GM12878 (cell line): ENCODE data around the gene METTL8. TPM values are rescaled to one million over a fixed set of nuclear protein-coding genes. Genes with fewer than 3 reads are reported as not detected.

ENCODE experiments used
- ATAC-seq: fragments of 200-7000 bp; cut with Tn5 transposase; 3 replicates; pipeline ENCODE4 v1.9.1; 2020; ENCODE audit warnings: mild to moderate bottlenecking, moderate library complexity
- BruUV-seq: library from RNA; stranded (reverse); fragments of 400-500 nt; replicated peaks from 2 replicates; lab custom pipeline; 2021; lab: Mats Ljungman, UMichigan
- CTCF ChIA-PET: fragments of 300-600 bp; sonication (Branson Sonifier 250); formaldehyde crosslinking; extraction: SDS; loops from one replicate; lab custom pipeline; 2021; ENCODE audit warnings: inconsistent platforms; lab: Yijun Ruan, JAX
- POLR2A ChIA-PET: fragments of 350-600 bp; formaldehyde crosslinking; extraction: SDS; loops from one replicate; lab custom pipeline; 2021; ENCODE audit warnings: inconsistent platforms; lab: Charles Lee
- RAD21 ChIA-PET: fragments of 300-600 bp; sonication (Branson Sonifier 250); formaldehyde crosslinking; loops from one replicate; lab custom pipeline; 2023; ENCODE audit warnings: antibody characterized with exemption; ENCODE audit not compliant: unreplicated experiment; lab: Charles Lee
- SMC1A ChIA-PET: fragments of 300-600 bp; sonication (Branson Sonifier 250); formaldehyde crosslinking; loops from one replicate; lab custom pipeline; 2023; ENCODE audit not compliant: unreplicated experiment, uncharacterized antibody; lab: Charles Lee
- DNase-seq: peaks from one replicate; pipeline ENCODE4 v3.0.0-alpha.2; 2011; ENCODE audit warnings: low read depth, low spot score
- FAIRE-seq: peaks from 3 replicates; lab custom pipeline; 2011; peaks lifted over from hg19 to GRCh38; lab: Jason Lieb, UNC
- H2AFZ ChIP-seq: 2 replicates; pipeline ENCODE4 v1.6.0; 2011; ENCODE audit warnings: low read depth, low read length, control low read depth; ENCODE audit not compliant: control insufficient read depth
- H3K27ac ChIP-seq: 2 replicates; pipeline ENCODE4 v1.5.1; 2011; ENCODE audit warnings: control low read depth; ENCODE audit not compliant: control insufficient read depth, insufficient read depth
- H3K27me3 ChIP-seq, 2 experiments: replicated peaks in 1 of 2; 2 replicates each; pipeline versions ENCODE4 v1.6.0 to v1.6.1; 2011; ENCODE audit warnings: low read length in 1 of 2; ENCODE audit not compliant: control insufficient read depth in 2 of 2, insufficient read depth in 2 of 2
- H3K36me3 ChIP-seq, 2 experiments: 2 replicates each; pipeline ENCODE4 v1.5.1; 2011; ENCODE audit warnings: low read length in 1 of 2; ENCODE audit not compliant: control insufficient read depth in 2 of 2, insufficient read depth in 2 of 2
- H3K4me1 ChIP-seq: 2 replicates; pipeline ENCODE4 v1.6.1; 2011; ENCODE audit warnings: mild to moderate bottlenecking, low read length, moderate library complexity, mixed read lengths; ENCODE audit not compliant: control insufficient read depth, insufficient read depth
- H3K4me2 ChIP-seq: 2 replicates; pipeline ENCODE4 v1.6.0; 2011; ENCODE audit warnings: control low read depth; ENCODE audit not compliant: control insufficient read depth, insufficient read depth
- H3K4me3 ChIP-seq: fragments of 200-600 bp; sonication (generic); 2 replicates; pipeline ENCODE4 v1.5.1; 2016
- H3K79me2 ChIP-seq: 2 replicates; pipeline ENCODE4 v1.6.0; 2011; ENCODE audit warnings: low read length; ENCODE audit not compliant: control insufficient read depth, insufficient read depth
- H3K9ac ChIP-seq: 2 replicates; pipeline ENCODE4 v1.8.0; 2011; ENCODE audit warnings: low read length, control low read depth, mixed read lengths; ENCODE audit not compliant: control insufficient read depth, insufficient read depth
- H3K9me3 ChIP-seq: replicated peaks from 3 replicates; pipeline ENCODE4 v1.5.1; 2011; ENCODE audit warnings: mild to moderate bottlenecking, low read length; ENCODE audit not compliant: control insufficient read depth, insufficient read depth
- H4K20me1 ChIP-seq: 2 replicates; pipeline ENCODE4 v1.6.0; 2011; ENCODE audit not compliant: control insufficient read depth, insufficient read depth
- BCL11A ChIP-seq: IDR thresholded peaks from 2 replicates; pipeline ENCODE4 v1.6.1; 2011; ENCODE audit warnings: low read depth, low read length
- BMI1 ChIP-seq: fragments of 450-650 bp; IDR thresholded peaks from 2 replicates; pipeline ENCODE4 v1.6.1; 2016; ENCODE audit warnings: mild to moderate bottlenecking, moderate library complexity, borderline replicate concordance
- CHD2 ChIP-seq: IDR thresholded peaks from 2 replicates; pipeline ENCODE4 v1.6.1; 2011; ENCODE audit warnings: low read depth, low read length, improper control_type of control experiment, borderline replicate concordance
- CHD4 ChIP-seq: fragments of 200-600 bp; sonication (generic); IDR thresholded peaks from 2 replicates; pipeline ENCODE4 v1.6.1; 2016; ENCODE audit warnings: mild to moderate bottlenecking
- CREM ChIP-seq: IDR thresholded peaks from 2 replicates; pipeline ENCODE4 v1.6.1; 2014; ENCODE audit warnings: antibody characterized with exemption, low read depth
- HCFC1 ChIP-seq: fragments of 150-350 bp; IDR thresholded peaks from 2 replicates; pipeline ENCODE4 v1.6.1; 2014; ENCODE audit warnings: low read length
- JUNB ChIP-seq: IDR thresholded peaks from 2 replicates; pipeline ENCODE4 v1.6.1; 2016; ENCODE audit warnings: antibody characterized with exemption, mild to moderate bottlenecking
- KAT2A ChIP-seq: conservative IDR thresholded peaks from 2 replicates; pipeline ENCODE4 v1.6.1; 2011; ENCODE audit warnings: low read depth, low read length; ENCODE audit not compliant: control insufficient read depth
- PAX5 ChIP-seq: IDR thresholded peaks from 2 replicates; pipeline ENCODE4 v1.6.1; 2011; ENCODE audit warnings: low read depth, low read length, borderline replicate concordance
- RELA ChIP-seq: fragments of 450-650 bp; IDR thresholded peaks from 2 replicates; pipeline ENCODE4 v1.8.0; 2014; ENCODE audit warnings: borderline replicate concordance; ENCODE audit not compliant: partially characterized antibody
- SP1 ChIP-seq: IDR thresholded peaks from one replicate; pipeline ENCODE4 v1.6.1; 2011; ENCODE audit warnings: low read depth, low read length
- SPI1 ChIP-seq: IDR thresholded peaks from 2 replicates; pipeline ENCODE4 v1.6.1; 2011; ENCODE audit warnings: low read depth, mild to moderate bottlenecking, low read length, moderate library complexity, borderline replicate concordance; ENCODE audit not compliant: insufficient read depth
- SREBF2 ChIP-seq: IDR thresholded peaks from 2 replicates; pipeline ENCODE4 v1.6.1; 2012; ENCODE audit warnings: mild to moderate bottlenecking, low read length
- SRF ChIP-seq, 2 experiments: IDR thresholded peaks; 2 replicates each; pipeline ENCODE4 v1.6.1; 2011; ENCODE audit warnings: low read depth in 2 of 2, low read length in 2 of 2, mild to moderate bottlenecking in 1 of 2, moderate library complexity in 1 of 2
- STAT3 ChIP-seq: IDR thresholded peaks from 2 replicates; pipeline ENCODE4 v1.6.1; 2011; ENCODE audit warnings: low read depth, low read length, improper control_type of control experiment
- TAF1 ChIP-seq: IDR thresholded peaks from 2 replicates; pipeline ENCODE4 v1.6.1; 2011; ENCODE audit warnings: mild to moderate bottlenecking, low read depth, low read length, borderline replicate concordance
- YBX1 ChIP-seq: fragments of 450-650 bp; IDR thresholded peaks from 2 replicates; pipeline ENCODE4 v1.6.1; 2016; ENCODE audit warnings: antibody characterized with exemption
- ZNF274 ChIP-seq: IDR thresholded peaks from one replicate; pipeline ENCODE4 v1.8.0; 2011; ENCODE audit not compliant: insufficient read length, insufficient read depth
- WGBS: methylation state at CpG from one replicate; pipeline ENCODE4 v1.1.6; 2016; ENCODE audit warnings: low lambda C conversion rate; ENCODE audit not compliant: insufficient replicate concordance, insufficient coverage; ENCODE audit errors: missing lambda C conversion rate; 5-methylcytosine and 5-hydroxymethylcytosine counted together
- in situ Hi-C: fragments of 300-500 bp; cut with MboI; formaldehyde crosslinking; loops from 9 replicates; pipeline ENCODE4 v1.14.3; 2018; ENCODE audit warnings: mixed read lengths
- intact Hi-C: fragments of 100-400 bp; cut with micrococcal nuclease; formaldehyde crosslinking; loops from one replicate; pipeline ENCODE4 v1.14.2; 2022; ENCODE audit not compliant: unreplicated experiment
- polyA plus RNA-seq, 11 experiments: library from polyadenylated mRNA; depleted of rRNA in 4 of 11; unstranded in 6 of 11; stranded (reverse) in 5 of 11; fragments of >200 nt; fragmentation: Nextera tagmentation in 4 of 11; fragmentation: Illumina TruSeq in 1 of 11; extraction: Ambion mirVana in 4 of 11; extraction: Trizol in 1 of 11; gene quantifications; 1 replicate in 1 of 11; 2 replicates in 10 of 11; pipeline versions ENCODE4 v1.2.1 to v1.2.3, GENCODE V29; 2011 to 2016; ENCODE audit warnings: inconsistent platforms in 2 of 11, missing spikeins in 2 of 11, low read depth in 1 of 11
- total RNA-seq, 4 experiments: library from RNA; depleted of rRNA in 3 of 4; stranded (reverse); fragments of >200 nt in 3 of 4; fragmentation: Illumina TruSeq in 1 of 4; extraction: Trizol in 1 of 4; gene quantifications; 2 replicates each; pipeline versions ENCODE4 v1.2.1 to v1.2.3, GENCODE V29; 2013 to 2021
- TF ChIP-seq, protein P1 (sequence below), 3 experiments: IDR thresholded peaks in 2 of 3; conservative IDR thresholded peaks in 1 of 3; 2 replicates each; pipeline ENCODE4 v1.5.1; 2011; ENCODE audit warnings: low read depth in 3 of 3, low read length in 3 of 3, mild to moderate bottlenecking in 3 of 3, control low read depth in 2 of 3, moderate library complexity in 2 of 3, inconsistent platforms in 1 of 3, mixed read lengths in 1 of 3; ENCODE audit not compliant: control insufficient read depth in 2 of 3, insufficient read depth in 1 of 3; ENCODE audit errors: extremely low read depth in 1 of 3
- TF ChIP-seq, protein P2 (sequence below): IDR thresholded peaks from 2 replicates; pipeline ENCODE4 v1.6.1; 2012; ENCODE audit warnings: improper control_type of control experiment, low read depth, low read length; ENCODE audit not compliant: insufficient replicate concordance

Gene METTL8
- total and polyA plus RNA-seq, 10 of the 15 experiments (the other 5 are each of a cell fraction or from before 2014, with no cell fraction given) = 30.8 to 96.3 (median 51.5) TPM

DNA sequence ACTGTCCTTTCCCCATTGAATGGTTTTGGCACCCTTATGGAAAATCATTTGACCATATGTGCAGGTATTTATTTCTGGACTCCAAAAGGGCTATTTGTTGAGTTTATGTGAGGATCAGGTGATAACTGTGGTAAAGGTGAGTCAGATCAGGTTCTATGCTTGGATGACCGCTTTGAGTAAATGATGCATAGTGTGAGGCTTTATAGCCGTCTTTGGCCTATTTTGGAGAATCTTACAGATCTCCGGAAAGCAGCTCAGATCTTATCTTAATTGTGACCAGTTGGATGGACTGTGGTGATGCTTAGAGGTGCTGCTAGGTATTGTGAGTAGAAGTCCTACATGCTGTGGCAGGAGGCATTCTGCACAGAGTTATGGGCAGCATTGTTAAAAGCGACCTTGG is 126.2 kb downstream of the METTL8 start:
- Histone ChIP-seq H3K9me3 (peaks cover 17% of the 10 kb centered on the region), H4K20me1 (no peaks in the 10 kb centered on the region), H3K36me3 (no peaks in the 10 kb centered on the region), H3K27me3 (no peaks in the 10 kb centered on the region), H3K4me3 (no peak overlapping the region), H3K9ac (no peak overlapping the region), H3K4me1 (peaks cover 12% of the 10 kb centered on the region), H3K27ac (peak overlapping the region; percentile 54), H2AFZ (peak overlapping the region; percentile 63), H3K79me2 (no peaks in the 10 kb centered on the region), H3K4me2 (peak overlapping the region; percentile 50; the same call in 1 of the 2 replicates)
- ChIA-PET RAD21 (interaction anchor here (0.5 to 2.6 kb wide), 9 partner anchors 9 to 153 kb away, joined by 3 to 22 read pairs (median 4); no protein-coding TSS in a partner anchor), POLR2A (interaction anchor here (0.6 to 2.1 kb wide), 4 partner anchors 10 to 45 kb away, joined by 3 to 12 read pairs (median 6); no protein-coding TSS in a partner anchor), SMC1A (interaction anchor here (0.6 to 3.9 kb wide), 12 partner anchors 9 to 250 kb away, joined by 3 to 41 read pairs (median 3); no protein-coding TSS in a partner anchor), CTCF (interaction anchor here (0.8 to 1.3 kb wide), 7 partner anchors 8 to 334 kb away, joined by 3 to 9 read pairs (median 3); no protein-coding TSS in a partner anchor)
- in situ Hi-C loops = no loop called here
- DNase-seq (peak; percentile 71), ATAC-seq (peak; percentile 96), FAIRE-seq (peak; percentile 75)
- intact Hi-C loops = no loop called here
- 27% methylated on average over 4 of the region's 4 CpGs for WGBS
- no TSS peak for BruUV-seq
- no peak for TF ChIP-seq SP1
- TF ChIP-seq BMI1 = 0 out of 2 replicates have a peak, but pooled peaks have one; percentile 13
- no peak for TF ChIP-seq SREBF2
- TF ChIP-seq YBX1 = no peak
- no peak for TF ChIP-seq CHD4
- peak; percentile 82 for TF ChIP-seq BCL11A
- TF ChIP-seq, protein P1, sequence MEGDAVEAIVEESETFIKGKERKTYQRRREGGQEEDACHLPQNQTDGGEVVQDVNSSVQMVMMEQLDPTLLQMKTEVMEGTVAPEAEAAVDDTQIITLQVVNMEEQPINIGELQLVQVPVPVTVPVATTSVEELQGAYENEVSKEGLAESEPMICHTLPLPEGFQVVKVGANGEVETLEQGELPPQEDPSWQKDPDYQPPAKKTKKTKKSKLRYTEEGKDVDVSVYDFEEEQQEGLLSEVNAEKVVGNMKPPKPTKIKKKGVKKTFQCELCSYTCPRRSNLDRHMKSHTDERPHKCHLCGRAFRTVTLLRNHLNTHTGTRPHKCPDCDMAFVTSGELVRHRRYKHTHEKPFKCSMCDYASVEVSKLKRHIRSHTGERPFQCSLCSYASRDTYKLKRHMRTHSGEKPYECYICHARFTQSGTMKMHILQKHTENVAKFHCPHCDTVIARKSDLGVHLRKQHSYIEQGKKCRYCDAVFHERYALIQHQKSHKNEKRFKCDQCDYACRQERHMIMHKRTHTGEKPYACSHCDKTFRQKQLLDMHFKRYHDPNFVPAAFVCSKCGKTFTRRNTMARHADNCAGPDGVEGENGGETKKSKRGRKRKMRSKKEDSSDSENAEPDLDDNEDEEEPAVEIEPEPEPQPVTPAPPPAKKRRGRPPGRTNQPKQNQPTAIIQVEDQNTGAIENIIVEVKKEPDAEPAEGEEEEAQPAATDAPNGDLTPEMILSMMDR (IDR thresholded peaks at IDR 0.05 in 2 of 3, conservative IDR thresholded peaks at IDR 0.05 in 1 of 3; ENCODE audit: control insufficient read depth in 2 of 3, extremely low read depth in 1 of 3, insufficient read depth in 1 of 3, low read depth in 3 of 3, low read length in 3 of 3) = no peak
- no peak for TF ChIP-seq CHD2
- TF ChIP-seq TAF1 = no peak
- TF ChIP-seq, protein P2, sequence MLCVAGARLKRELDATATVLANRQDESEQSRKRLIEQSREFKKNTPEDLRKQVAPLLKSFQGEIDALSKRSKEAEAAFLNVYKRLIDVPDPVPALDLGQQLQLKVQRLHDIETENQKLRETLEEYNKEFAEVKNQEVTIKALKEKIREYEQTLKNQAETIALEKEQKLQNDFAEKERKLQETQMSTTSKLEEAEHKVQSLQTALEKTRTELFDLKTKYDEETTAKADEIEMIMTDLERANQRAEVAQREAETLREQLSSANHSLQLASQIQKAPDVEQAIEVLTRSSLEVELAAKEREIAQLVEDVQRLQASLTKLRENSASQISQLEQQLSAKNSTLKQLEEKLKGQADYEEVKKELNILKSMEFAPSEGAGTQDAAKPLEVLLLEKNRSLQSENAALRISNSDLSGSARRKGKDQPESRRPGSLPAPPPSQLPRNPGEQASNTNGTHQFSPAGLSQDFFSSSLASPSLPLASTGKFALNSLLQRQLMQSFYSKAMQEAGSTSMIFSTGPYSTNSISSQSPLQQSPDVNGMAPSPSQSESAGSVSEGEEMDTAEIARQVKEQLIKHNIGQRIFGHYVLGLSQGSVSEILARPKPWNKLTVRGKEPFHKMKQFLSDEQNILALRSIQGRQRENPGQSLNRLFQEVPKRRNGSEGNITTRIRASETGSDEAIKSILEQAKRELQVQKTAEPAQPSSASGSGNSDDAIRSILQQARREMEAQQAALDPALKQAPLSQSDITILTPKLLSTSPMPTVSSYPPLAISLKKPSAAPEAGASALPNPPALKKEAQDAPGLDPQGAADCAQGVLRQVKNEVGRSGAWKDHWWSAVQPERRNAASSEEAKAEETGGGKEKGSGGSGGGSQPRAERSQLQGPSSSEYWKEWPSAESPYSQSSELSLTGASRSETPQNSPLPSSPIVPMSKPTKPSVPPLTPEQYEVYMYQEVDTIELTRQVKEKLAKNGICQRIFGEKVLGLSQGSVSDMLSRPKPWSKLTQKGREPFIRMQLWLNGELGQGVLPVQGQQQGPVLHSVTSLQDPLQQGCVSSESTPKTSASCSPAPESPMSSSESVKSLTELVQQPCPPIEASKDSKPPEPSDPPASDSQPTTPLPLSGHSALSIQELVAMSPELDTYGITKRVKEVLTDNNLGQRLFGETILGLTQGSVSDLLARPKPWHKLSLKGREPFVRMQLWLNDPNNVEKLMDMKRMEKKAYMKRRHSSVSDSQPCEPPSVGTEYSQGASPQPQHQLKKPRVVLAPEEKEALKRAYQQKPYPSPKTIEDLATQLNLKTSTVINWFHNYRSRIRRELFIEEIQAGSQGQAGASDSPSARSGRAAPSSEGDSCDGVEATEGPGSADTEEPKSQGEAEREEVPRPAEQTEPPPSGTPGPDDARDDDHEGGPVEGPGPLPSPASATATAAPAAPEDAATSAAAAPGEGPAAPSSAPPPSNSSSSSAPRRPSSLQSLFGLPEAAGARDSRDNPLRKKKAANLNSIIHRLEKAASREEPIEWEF = no peak
- TF ChIP-seq RELA = no peak
- TF ChIP-seq PAX5 = peak; percentile 87
- no peak for TF ChIP-seq HCFC1
- no peak for TF ChIP-seq ZNF274
- TF ChIP-seq KAT2A = no peak
- no peak for TF ChIP-seq STAT3
- peak; percentile 93 for TF ChIP-seq JUNB
- TF ChIP-seq SRF (IDR thresholded peaks at IDR 0.05; ENCODE audit: low read depth in 2 of 2, low read length in 2 of 2) = peak in 1 of 2 experiments; percentile 87; a peak in 2 of 4 replicates
- peak; percentile 72; the same call in 1 of the 2 replicates for TF ChIP-seq CREM
- TF ChIP-seq SPI1 = no peak
